GM10248 (cell line): ENCODE data around the gene MIOX.

Experiments used
- CTCF ChIA-PET: fragments of 300-600 bp; sonication (Branson Sonifier 250); formaldehyde crosslinking; extraction: SDS; loops from one replicate; lab custom pipeline; 2021; ENCODE audit warnings: antibody characterized with exemption; lab: Yijun Ruan, JAX
- POLR2A ChIA-PET: fragments of 350-650 bp; sonication (Branson Sonifier 250); formaldehyde crosslinking; extraction: SDS; loops from one replicate; lab custom pipeline; 2020; ENCODE audit warnings: antibody characterized with exemption; lab: Yijun Ruan, JAX
- DNase-seq: peaks from one replicate; pipeline ENCODE4 v3.0.0; 2012; ENCODE audit errors: extremely low spot score
- TF ChIP-seq, protein P1 (sequence below): IDR thresholded peaks from 2 replicates; pipeline ENCODE4 v1.5.1; 2012; ENCODE audit warnings: mild to moderate bottlenecking, low read depth; ENCODE audit errors: extremely low read depth, missing control alignments, control extremely low read depth

MIOX gene

DNA sequence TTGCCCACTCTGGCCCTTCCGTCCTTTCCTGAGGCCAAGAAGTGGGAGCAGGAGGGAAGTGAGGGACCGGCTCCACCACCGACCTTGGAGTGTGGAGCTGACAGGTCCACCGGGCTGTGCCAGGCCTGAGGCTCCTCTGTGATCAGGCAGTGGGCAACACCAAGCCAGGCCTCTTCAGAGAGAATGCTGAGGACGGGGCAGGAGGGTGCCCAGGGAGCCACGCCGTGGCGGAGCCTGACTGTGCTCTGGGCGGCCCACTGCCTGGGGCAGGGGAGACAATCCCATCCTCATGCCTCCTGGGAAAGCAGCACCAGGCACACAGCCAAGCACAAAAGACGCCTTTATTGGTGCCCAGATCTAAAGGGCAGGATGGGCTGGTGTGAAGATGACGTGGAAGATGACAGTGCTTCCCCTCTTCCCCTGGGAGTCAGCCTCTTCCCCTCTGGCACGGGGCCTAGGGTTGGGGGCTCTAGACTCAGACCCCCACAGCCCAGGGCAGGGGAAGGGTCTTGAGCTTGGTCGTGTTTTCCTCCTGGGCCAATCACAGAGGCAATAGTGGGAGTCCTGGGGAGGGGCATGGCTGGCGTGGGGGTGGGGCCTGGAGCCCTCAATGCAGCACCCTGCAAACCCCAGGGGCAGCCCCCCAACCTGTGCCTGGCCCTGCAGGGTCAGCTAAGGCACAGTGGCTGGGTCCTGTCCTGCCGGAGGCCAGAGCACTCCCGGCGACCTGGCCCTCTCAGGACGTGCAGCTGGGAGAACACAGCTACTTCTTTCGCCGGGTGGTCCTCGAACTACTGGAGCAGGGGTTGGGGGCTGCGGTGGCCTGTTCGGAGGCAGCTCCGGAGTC is 16.2 kb downstream of the MIOX start:
- TF ChIP-seq, protein P1, sequence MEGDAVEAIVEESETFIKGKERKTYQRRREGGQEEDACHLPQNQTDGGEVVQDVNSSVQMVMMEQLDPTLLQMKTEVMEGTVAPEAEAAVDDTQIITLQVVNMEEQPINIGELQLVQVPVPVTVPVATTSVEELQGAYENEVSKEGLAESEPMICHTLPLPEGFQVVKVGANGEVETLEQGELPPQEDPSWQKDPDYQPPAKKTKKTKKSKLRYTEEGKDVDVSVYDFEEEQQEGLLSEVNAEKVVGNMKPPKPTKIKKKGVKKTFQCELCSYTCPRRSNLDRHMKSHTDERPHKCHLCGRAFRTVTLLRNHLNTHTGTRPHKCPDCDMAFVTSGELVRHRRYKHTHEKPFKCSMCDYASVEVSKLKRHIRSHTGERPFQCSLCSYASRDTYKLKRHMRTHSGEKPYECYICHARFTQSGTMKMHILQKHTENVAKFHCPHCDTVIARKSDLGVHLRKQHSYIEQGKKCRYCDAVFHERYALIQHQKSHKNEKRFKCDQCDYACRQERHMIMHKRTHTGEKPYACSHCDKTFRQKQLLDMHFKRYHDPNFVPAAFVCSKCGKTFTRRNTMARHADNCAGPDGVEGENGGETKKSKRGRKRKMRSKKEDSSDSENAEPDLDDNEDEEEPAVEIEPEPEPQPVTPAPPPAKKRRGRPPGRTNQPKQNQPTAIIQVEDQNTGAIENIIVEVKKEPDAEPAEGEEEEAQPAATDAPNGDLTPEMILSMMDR = no peak
- ChIA-PET POLR2A (interaction anchor here (0.9 kb wide), 1 partner anchor 43 kb away, joined by 5 read pairs; no protein-coding TSS in a partner anchor), CTCF (interaction anchor here (0.7 to 1.4 kb wide), 3 partner anchors 30 to 227 kb away, joined by 3 read pairs; partner anchors contain the start of gene CHKB)
- DNase-seq = no peak

DNA sequence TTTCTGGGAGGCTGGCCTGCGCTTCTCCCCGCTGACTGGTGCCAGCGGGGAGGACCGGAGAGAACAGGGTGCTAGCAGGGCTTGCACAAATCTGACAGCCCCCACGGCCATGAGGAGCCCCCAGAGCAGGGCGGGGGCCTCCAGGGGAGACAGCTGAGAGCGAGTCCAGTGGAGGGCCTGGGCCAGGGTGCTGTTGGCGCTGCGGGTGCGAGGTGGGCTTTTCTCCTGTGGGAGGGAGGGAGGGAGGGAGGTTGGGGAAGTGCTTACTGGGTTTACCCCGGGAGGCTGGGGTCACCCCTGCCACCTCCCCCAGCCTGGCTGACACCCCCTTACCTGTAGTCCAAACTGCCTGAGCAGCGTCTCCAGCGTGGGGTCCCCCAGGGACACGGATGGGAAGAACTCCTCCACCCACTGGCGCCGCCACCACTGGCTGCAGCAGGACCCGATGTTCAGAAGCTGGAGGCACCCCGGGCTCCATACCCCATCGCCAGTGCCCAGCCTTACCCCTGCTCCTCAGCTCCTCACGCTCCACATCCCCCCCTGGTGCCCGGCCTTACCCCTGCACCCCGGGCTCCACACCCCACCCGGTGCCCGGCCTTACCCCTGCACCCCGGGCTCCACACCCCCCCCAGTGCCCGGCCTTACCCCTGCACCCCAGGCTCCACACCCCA is 17.0 kb downstream of the MIOX start:
- ChIA-PET CTCF (interaction anchor here (0.7 to 0.9 kb wide), 2 partner anchors 31 to 227 kb away, joined by 3 read pairs; no protein-coding TSS in a partner anchor), POLR2A (interaction anchor here (0.9 kb wide), 1 partner anchor 43 kb away, joined by 5 read pairs; no protein-coding TSS in a partner anchor)
- DNase-seq = no peak
- TF ChIP-seq, protein P1 = no peak

DNA sequence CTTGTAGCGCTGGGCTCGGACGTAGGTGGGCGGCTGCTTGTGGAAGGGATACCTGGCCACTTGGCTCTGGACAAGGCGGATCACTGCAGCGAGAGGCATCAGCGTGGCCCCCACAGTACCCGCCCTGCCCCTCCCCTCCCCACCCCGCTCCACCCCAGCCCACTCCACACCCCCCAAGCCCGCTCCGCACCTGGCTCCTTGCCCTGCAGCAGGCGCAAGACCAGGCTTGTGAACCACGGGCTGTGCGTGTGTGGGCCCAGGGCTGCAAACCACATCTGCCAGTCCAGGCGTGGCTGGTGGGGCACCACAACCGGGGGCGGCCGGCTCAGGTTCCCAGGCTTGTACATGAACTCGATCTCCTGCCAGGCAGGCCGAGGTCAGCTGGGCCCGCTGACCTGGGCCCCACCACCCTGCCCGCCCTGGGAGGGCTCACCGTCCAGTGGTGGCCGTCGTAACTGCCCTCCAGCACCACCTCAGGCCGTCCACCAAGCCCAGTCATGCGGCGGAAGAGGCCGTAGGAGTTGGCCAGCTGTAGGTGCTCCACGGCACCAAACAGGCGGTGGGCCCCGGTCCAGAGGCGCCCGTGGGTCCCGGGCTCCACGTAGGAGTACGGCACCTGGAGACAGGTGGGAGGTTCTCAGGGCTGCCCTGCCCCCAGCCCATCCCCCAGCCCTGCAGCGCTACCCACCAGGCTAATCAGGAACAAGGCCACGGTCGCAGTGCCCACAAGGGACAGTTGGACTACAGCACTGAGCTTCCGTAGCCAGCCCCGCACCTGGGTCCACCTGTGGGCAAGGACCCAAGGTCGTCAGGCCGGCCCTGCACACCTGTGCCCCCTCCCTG is 17.9 kb downstream of the MIOX start:
- ChIA-PET CTCF (interaction anchor here (0.9 kb wide), 1 partner anchor 228 kb away, joined by 3 read pairs; no protein-coding TSS in a partner anchor), POLR2A (no interaction called here)
- DNase-seq = no peak

DNA sequence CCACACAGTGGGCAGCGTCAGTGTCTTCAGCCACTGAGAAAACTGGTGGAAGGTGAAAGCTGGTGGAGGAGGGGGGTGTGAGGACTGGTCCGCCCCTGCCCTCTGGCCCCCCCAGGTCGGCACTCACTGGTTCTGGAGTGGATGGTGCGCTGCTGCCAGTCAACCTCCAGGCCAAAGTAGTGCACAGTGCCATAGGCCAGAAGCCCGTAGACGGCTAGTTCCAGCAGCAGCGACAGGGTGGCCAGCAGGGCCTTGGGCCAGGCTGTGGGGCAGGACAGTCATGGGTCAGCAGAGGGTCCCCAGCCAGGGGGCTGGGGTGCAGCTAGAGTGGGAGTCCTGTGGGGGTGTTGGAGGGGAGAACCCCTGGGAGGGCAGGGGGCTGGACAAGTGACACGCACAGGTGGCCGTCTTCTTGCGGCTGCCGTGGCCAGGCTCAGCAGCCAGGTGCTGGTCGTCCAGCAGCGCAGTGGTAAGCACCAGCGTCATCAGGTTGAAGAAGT is 18.7 kb downstream of the MIOX start:
- POLR2A ChIA-PET = no interaction called here
- CTCF ChIA-PET = interaction anchor here (2.1 to 6.4 kb wide), 2 partner anchors 8 to 19 kb away, joined by 12 to 56 read pairs; partner anchors contain the start of gene SCO2
- TF ChIP-seq, protein P1 = no peak
- DNase-seq = no peak

More for the DNA sequence above, 17.9 kb downstream of the MIOX start:
- TF ChIP-seq, protein P1 = no peak

DNA sequence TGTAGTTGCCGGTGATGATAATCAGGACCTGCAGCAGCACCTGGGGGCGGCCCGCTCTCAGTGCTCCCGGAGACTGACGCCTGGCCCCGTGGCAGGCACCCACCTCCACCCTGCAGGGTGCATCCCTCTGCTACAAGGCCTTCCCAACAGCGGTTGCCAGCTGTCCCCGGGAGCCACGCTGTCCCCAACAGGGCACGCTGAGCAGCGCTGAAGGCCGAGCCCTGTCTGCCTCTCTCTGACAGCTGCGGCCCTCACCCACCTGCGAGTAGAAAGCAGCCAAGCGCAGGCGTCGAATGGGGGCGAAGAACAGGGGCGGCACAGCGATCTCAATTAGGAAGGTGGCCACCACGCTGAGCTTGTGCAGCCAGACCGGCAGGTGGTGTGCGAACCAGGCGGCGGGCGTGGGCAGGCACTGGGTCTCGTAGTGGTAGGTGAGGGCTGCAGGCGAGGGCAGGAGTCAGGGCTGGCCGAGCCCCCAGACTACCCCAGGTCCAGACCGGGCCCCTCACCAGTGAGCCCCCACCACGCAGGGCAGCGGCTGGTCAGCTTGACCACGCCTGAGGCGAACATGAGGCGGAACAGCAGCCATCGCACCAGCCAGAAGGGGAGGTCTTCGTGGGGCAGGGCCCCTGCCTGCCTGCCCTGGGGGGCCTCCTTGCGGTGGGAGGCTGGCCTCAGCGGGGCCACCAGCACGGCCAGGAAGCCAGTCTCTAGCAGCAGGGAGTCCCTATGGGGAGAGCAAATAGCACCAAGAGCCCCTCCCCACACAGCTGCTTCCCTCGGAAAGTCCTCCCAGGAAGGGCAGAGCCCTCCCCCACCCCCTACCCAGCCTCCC is 19.3 kb downstream of the MIOX start:
- TF ChIP-seq, protein P1 = no peak
- CTCF ChIA-PET = interaction anchor here (2.1 to 6.4 kb wide), 2 partner anchors 9 to 18 kb away, joined by 12 to 56 read pairs; partner anchors contain the start of gene SCO2
- POLR2A ChIA-PET = interaction anchor here (0.6 kb wide), 1 partner anchor 183 kb away, joined by 4 read pairs; no protein-coding TSS in a partner anchor
- no peak for DNase-seq
